Measurements from ENCODE around the gene LIG4.
A peak's percentile ranks its signal among the peaks of the same experiment; 100 is the strongest.

Gene LIG4

GRCh38 chr13:108214441-108215271, 680 bp downstream of the LIG4 start:
- TF ChIP-seq POLR2A (IDR thresholded peaks at IDR 0.05; ENCODE audit: low read length) (no peak), GATA1 (IDR thresholded peaks at IDR 0.05; ENCODE audit: low read depth, low read length) (no peak)
- DNase-seq: peak in 1 of 2 experiments; percentile 9

GRCh38 chr13:108213946-108214345, 1.4 kb downstream of the LIG4 start:
- no peak for DNase-seq
- TF ChIP-seq POLR2A (IDR thresholded peaks at IDR 0.05; ENCODE audit: low read length) (no peak), GATA1 (IDR thresholded peaks at IDR 0.05; ENCODE audit: low read depth, low read length) (no peak)

GRCh38 chr13:108212886-108213285, 2.5 kb downstream of the LIG4 start:
- no peak for DNase-seq
- TF ChIP-seq GATA1 (IDR thresholded peaks at IDR 0.05; ENCODE audit: low read depth, low read length) (no peak), POLR2A (IDR thresholded peaks at IDR 0.05; ENCODE audit: low read length) (no peak)

GRCh38 chr13:108210551-108210950, 4.8 kb downstream of the LIG4 start:
- DNase-seq: no peak
- TF ChIP-seq POLR2A (IDR thresholded peaks at IDR 0.05; ENCODE audit: low read length) (no peak), GATA1 (IDR thresholded peaks at IDR 0.05; ENCODE audit: low read depth, low read length) (no peak)

GRCh38 chr13:108200781-108201398, 14.4 kb downstream of the LIG4 start:
- TF ChIP-seq GATA1 (IDR thresholded peaks at IDR 0.05; ENCODE audit: low read depth, low read length) (no peak), POLR2A (IDR thresholded peaks at IDR 0.05; ENCODE audit: low read length) (no peak)
- DNase-seq: no peak

GRCh38 chr13:108195861-108196260, 19.5 kb downstream of the LIG4 start:
- no peak for DNase-seq

GRCh38 chr13:108195146-108195545, 20.2 kb downstream of the LIG4 start:
- no peak for DNase-seq
- no peak for TF ChIP-seq POLR2A (IDR thresholded peaks at IDR 0.05; ENCODE audit: low read length)
- TF ChIP-seq GATA1 (IDR thresholded peaks at IDR 0.05; ENCODE audit: low read depth, low read length): no peak

More at GRCh38 chr13:108195861-108196260, 19.5 kb downstream of the LIG4 start:
- TF ChIP-seq POLR2A (IDR thresholded peaks at IDR 0.05; ENCODE audit: low read length): no peak
- no peak for TF ChIP-seq GATA1 (IDR thresholded peaks at IDR 0.05; ENCODE audit: low read depth, low read length)

GRCh38 chr13:108194435-108194936, 20.9 kb downstream of the LIG4 start:
- no peak for DNase-seq
- TF ChIP-seq GATA1 (IDR thresholded peaks at IDR 0.05; ENCODE audit: low read depth, low read length) (no peak), POLR2A (IDR thresholded peaks at IDR 0.05; ENCODE audit: low read length) (no peak)

- TF ChIP-seq POLR2A (IDR thresholded peaks at IDR 0.05; ENCODE audit: low read length): no peak
- no peak for TF ChIP-seq GATA1 (IDR thresholded peaks at IDR 0.05; ENCODE audit: low read depth, low read length)
- no peak for DNase-seq
Measured at GRCh38 chr13:108193806-108194205, 21.5 kb downstream of the LIG4 start.

- no peak for TF ChIP-seq POLR2A (IDR thresholded peaks at IDR 0.05; ENCODE audit: low read length)
- no peak for TF ChIP-seq GATA1 (IDR thresholded peaks at IDR 0.05; ENCODE audit: low read depth, low read length)
- no peak for DNase-seq
Measured at GRCh38 chr13:108190897-108191296, 24.4 kb downstream of the LIG4 start.

GRCh38 chr13:108188260-108188659, 27.1 kb downstream of the LIG4 start:
- DNase-seq: no peak
- TF ChIP-seq POLR2A (IDR thresholded peaks at IDR 0.05; ENCODE audit: low read length): no peak

- DNase-seq: no peak
- no peak for TF ChIP-seq POLR2A (IDR thresholded peaks at IDR 0.05; ENCODE audit: low read length)
- no peak for TF ChIP-seq GATA1 (IDR thresholded peaks at IDR 0.05; ENCODE audit: low read depth, low read length)
Measured at GRCh38 chr13:108185223-108185622, 30.1 kb downstream of the LIG4 start.

GRCh38 chr13:108182652-108183051, 32.7 kb downstream of the LIG4 start:
- no peak for DNase-seq
- no peak for TF ChIP-seq POLR2A (IDR thresholded peaks at IDR 0.05; ENCODE audit: low read length)
- TF ChIP-seq GATA1 (IDR thresholded peaks at IDR 0.05; ENCODE audit: low read depth, low read length): no peak

GRCh38 chr13:108178078-108178477, 37.3 kb downstream of the LIG4 start:
- TF ChIP-seq GATA1 (IDR thresholded peaks at IDR 0.05; ENCODE audit: low read depth, low read length) (no peak), POLR2A (IDR thresholded peaks at IDR 0.05; ENCODE audit: low read length) (no peak)

More at GRCh38 chr13:108178078-108178477, 37.3 kb downstream of the LIG4 start:
- no peak for DNase-seq

All from erythroblast (primary cell).